IPS-18a (cell line): ENCODE results near the gene GLTPD2.

Experiments
- H3K27ac ChIP-seq: one replicate; pipeline ENCODE4 v1.5.1; 2013; ENCODE audit warnings: low read length
- H3K27me3 ChIP-seq: one replicate; pipeline ENCODE4 v1.6.1; 2013; ENCODE audit warnings: mild to moderate bottlenecking, low read length; ENCODE audit not compliant: control insufficient read depth, insufficient read depth
- H3K36me3 ChIP-seq: one replicate; pipeline ENCODE4 v1.6.1; 2013; ENCODE audit warnings: low read depth, low read length; ENCODE audit not compliant: control insufficient read depth
- H3K4me1 ChIP-seq: one replicate; pipeline ENCODE4 v1.6.1; 2013; ENCODE audit warnings: low read depth, low read length; ENCODE audit not compliant: control insufficient read depth
- H3K4me3 ChIP-seq: one replicate; pipeline ENCODE4 v1.5.1; 2013; ENCODE audit warnings: low read length
- H3K9ac ChIP-seq: one replicate; pipeline ENCODE4 v1.6.1; 2013; ENCODE audit warnings: mild to moderate bottlenecking, low read length, moderate library complexity
- H3K9me3 ChIP-seq: one replicate; pipeline ENCODE4 v1.6.1; 2013; ENCODE audit warnings: low read depth, low read length; ENCODE audit not compliant: control insufficient read depth

GLTPD2 gene

GRCh38 chr17:4795168-4795567 is 6.4 kb downstream of the GLTPD2 start:
- H3K9me3 ChIP-seq = no peaks in the 10 kb centered on the region
- H3K9ac ChIP-seq = no peak overlapping the region
- H3K27ac ChIP-seq = no peak overlapping the region
- no peaks in the 10 kb centered on the region for H3K4me1 ChIP-seq
- no peak overlapping the region for H3K4me3 ChIP-seq
- H3K27me3 ChIP-seq = peaks cover 29% of the 10 kb centered on the region
- H3K36me3 ChIP-seq = peaks cover 18% of the 10 kb centered on the region

- Histone ChIP-seq H3K4me3 (peak overlapping the region; percentile 93), H3K9me3 (no peaks in the 10 kb centered on the region), H3K36me3 (peaks cover 18% of the 10 kb centered on the region), H3K27me3 (peaks cover 15% of the 10 kb centered on the region), H3K9ac (peak overlapping the region; percentile 89), H3K4me1 (no peaks in the 10 kb centered on the region), H3K27ac (peak overlapping the region; percentile 19)
Observed at GRCh38 chr17:4796552-4796920, 7.8 kb downstream of the GLTPD2 start.

- Histone ChIP-seq H3K9ac (no peak overlapping the region), H3K9me3 (no peaks in the 10 kb centered on the region), H3K4me1 (no peaks in the 10 kb centered on the region), H3K27ac (no peak overlapping the region), H3K36me3 (peaks cover 18% of the 10 kb centered on the region), H3K4me3 (no peak overlapping the region), H3K27me3 (no peaks in the 10 kb centered on the region)
Observed at GRCh38 chr17:4800462-4801196, 11.9 kb downstream of the GLTPD2 start.

GRCh38 chr17:4802228-4802627 is 13.5 kb downstream of the GLTPD2 start, which contains the start of gene C17orf114:
C17orf114 (minus strand) TSS chr17:4802328.
- Histone ChIP-seq H3K27me3 (no peaks in the 10 kb centered on the region), H3K9ac (no peak within 1 kb of the TSS), H3K4me3 (no peak within 1 kb of the TSS), H3K27ac (no peak within 1 kb of the TSS), H3K36me3 (peaks cover 18% of the 10 kb centered on the region), H3K4me1 (no peaks in the 10 kb centered on the region), H3K9me3 (no peaks in the 10 kb centered on the region)

- H3K9ac ChIP-seq = peak overlapping the region; percentile 24
- peaks cover 3% of the 10 kb centered on the region for H3K36me3 ChIP-seq
Observed at GRCh38 chr17:4806456-4806776, 17.7 kb downstream of the GLTPD2 start.

GRCh38 chr17:4806777-4807604 is 18.2 kb downstream of the GLTPD2 start, which contains the start of gene PLD2:
PLD2 (plus strand) TSS chr17:4807152; CDS start chr17:4807773, 621 bp downstream.
- peak within 1 kb of the TSS; percentile 66 for H3K4me3 ChIP-seq
- H3K36me3 ChIP-seq = peaks cover 6% of the 10 kb centered on the region
- H3K9ac ChIP-seq = peak within 1 kb of the TSS; percentile 28
- no peak within 1 kb of the TSS for H3K27ac ChIP-seq
- H3K27me3 ChIP-seq = no peaks in the 10 kb centered on the region
- no peaks in the 10 kb centered on the region for H3K4me1 ChIP-seq
- no peaks in the 10 kb centered on the region for H3K9me3 ChIP-seq

More at GRCh38 chr17:4806456-4806776, 17.7 kb downstream of the GLTPD2 start:
- Histone ChIP-seq H3K27me3 (no peaks in the 10 kb centered on the region), H3K4me3 (peak overlapping the region; percentile 66), H3K9me3 (no peaks in the 10 kb centered on the region), H3K4me1 (no peaks in the 10 kb centered on the region), H3K27ac (no peak overlapping the region)

GRCh38 chr17:4807605-4808377 is 19.0 kb downstream of the GLTPD2 start:
- no peaks in the 10 kb centered on the region for H3K27me3 ChIP-seq
- no peak overlapping the region for H3K27ac ChIP-seq
- H3K36me3 ChIP-seq = peaks cover 6% of the 10 kb centered on the region
- H3K9ac ChIP-seq = no peak overlapping the region
- no peaks in the 10 kb centered on the region for H3K4me1 ChIP-seq
- no peaks in the 10 kb centered on the region for H3K9me3 ChIP-seq
- peak overlapping the region; percentile 63 for H3K4me3 ChIP-seq

GRCh38 chr17:4808378-4808767 is 19.6 kb downstream of the GLTPD2 start:
- Histone ChIP-seq H3K27ac (no peak overlapping the region), H3K4me3 (no peak overlapping the region), H3K27me3 (no peaks in the 10 kb centered on the region), H3K4me1 (no peaks in the 10 kb centered on the region), H3K9me3 (no peaks in the 10 kb centered on the region), H3K36me3 (peaks cover 6% of the 10 kb centered on the region), H3K9ac (no peak overlapping the region)

GRCh38 chr17:4810696-4811290 is 22.0 kb downstream of the GLTPD2 start:
- Histone ChIP-seq H3K9me3 (no peaks in the 10 kb centered on the region), H3K4me1 (no peaks in the 10 kb centered on the region), H3K36me3 (peaks cover 15% of the 10 kb centered on the region), H3K9ac (no peak overlapping the region), H3K27me3 (no peaks in the 10 kb centered on the region), H3K4me3 (no peak overlapping the region), H3K27ac (no peak overlapping the region)

- Histone ChIP-seq H3K9me3 (no peaks in the 10 kb centered on the region), H3K4me1 (no peaks in the 10 kb centered on the region), H3K9ac (no peak overlapping the region), H3K27ac (no peak overlapping the region), H3K4me3 (no peak overlapping the region), H3K27me3 (no peaks in the 10 kb centered on the region), H3K36me3 (peaks cover 17% of the 10 kb centered on the region)
Observed at GRCh38 chr17:4811471-4811870, 22.7 kb downstream of the GLTPD2 start.

- H3K27ac ChIP-seq = no peak overlapping the region
- H3K9ac ChIP-seq = no peak overlapping the region
- H3K4me1 ChIP-seq = no peaks in the 10 kb centered on the region
- H3K4me3 ChIP-seq = no peak overlapping the region
- H3K9me3 ChIP-seq = no peaks in the 10 kb centered on the region
- H3K27me3 ChIP-seq = no peaks in the 10 kb centered on the region
- peaks cover 22% of the 10 kb centered on the region for H3K36me3 ChIP-seq
Observed at GRCh38 chr17:4812690-4813089, 23.9 kb downstream of the GLTPD2 start.
